HG03378 (cell line): ENCODE results near the gene NOXO1.
"Not testable (repeated sequence)": the region's sequence is repeated elsewhere in the genome, so short reads cannot be mapped to it uniquely, and the experiment has no call there.

Experiments
- ATAC-seq: cut with Tn5 transposase; IDR thresholded peaks from one replicate; pipeline ENCODE4 v1.9.1; 2021; ENCODE audit warnings: mild to moderate bottlenecking, moderate library complexity; ENCODE audit not compliant: unreplicated experiment

Gene NOXO1

GRCh38 chr16:1942810-1943726 lies 38.2 kb downstream of the NOXO1 start, which contains the start of gene MSRB1:
TSS of gene MSRB1 (minus strand) at chr16:1943199. CDS start at chr16:1943156, 43 bp downstream.
- peak; percentile 79 for ATAC-seq

- ATAC-seq: no peak
Observed at GRCh38 chr16:1942047-1942809, 39.0 kb downstream of the NOXO1 start.

GRCh38 chr16:1941162-1942046 lies 39.9 kb downstream of the NOXO1 start:
- no peak for ATAC-seq

GRCh38 chr16:1940273-1941161 lies 40.8 kb downstream of the NOXO1 start:
- no peak for ATAC-seq

GRCh38 chr16:1939833-1940232 lies 41.4 kb downstream of the NOXO1 start:
- ATAC-seq: not testable (repeated sequence)

- no peak for ATAC-seq
Observed at GRCh38 chr16:1938910-1939309, 42.4 kb downstream of the NOXO1 start.

GRCh38 chr16:1938316-1938715 lies 43.0 kb downstream of the NOXO1 start:
- ATAC-seq: no peak

- ATAC-seq: no peak
Observed at GRCh38 chr16:1936945-1937479, 44.3 kb downstream of the NOXO1 start.

- no peak for ATAC-seq
Observed at GRCh38 chr16:1933097-1933661, 48.1 kb downstream of the NOXO1 start.

- ATAC-seq: no peak
Observed at GRCh38 chr16:1932050-1933028, 48.9 kb downstream of the NOXO1 start.

- no peak for ATAC-seq
Observed at GRCh38 chr16:1930338-1930720, 50.9 kb downstream of the NOXO1 start.

GRCh38 chr16:1929578-1930337 lies 51.5 kb downstream of the NOXO1 start:
- ATAC-seq: peak; percentile 66

GRCh38 chr16:1929105-1929504 lies 52.2 kb downstream of the NOXO1 start:
- ATAC-seq: no peak
